Endothelial cell of umbilical vein (primary cell): ENCODE data around the gene FRMD4A.

ENCODE experiments used
- EZH2 ChIP-seq: IDR thresholded peaks from 2 replicates; pipeline ENCODE4 v1.6.1; 2012; ENCODE audit warnings: borderline replicate concordance, low read depth, mild to moderate bottlenecking, moderate library complexity, low read length, inconsistent platforms; ENCODE audit not compliant: severe bottlenecking
- FOS ChIP-seq: IDR thresholded peaks from 2 replicates; pipeline ENCODE4 v1.6.1; 2011; ENCODE audit warnings: mild to moderate bottlenecking, low read length, moderate library complexity, borderline replicate concordance; ENCODE audit not compliant: insufficient read depth
- POLR2A ChIP-seq: IDR thresholded peaks from 2 replicates; pipeline ENCODE4 v1.6.1; 2012; ENCODE audit warnings: low read depth, mild to moderate bottlenecking, control low read depth, low read length
- POLR2AphosphoS5 ChIP-seq: IDR thresholded peaks from 2 replicates; pipeline ENCODE4 v1.6.1; 2012; ENCODE audit warnings: low read depth, mild to moderate bottlenecking, control low read depth, low read length, moderate library complexity; ENCODE audit not compliant: insufficient read depth
- TF ChIP-seq, protein P1 (sequence below), 2 donors: IDR thresholded peaks; 1 replicate in 1 of 2; 2 replicates in 1 of 2; pipeline ENCODE4 v1.5.1; 2011; ENCODE audit warnings: low read length in 2 of 2, mild to moderate bottlenecking in 2 of 2, moderate library complexity in 2 of 2, control low read depth in 1 of 2, inconsistent platforms in 1 of 2, low read depth in 1 of 2; ENCODE audit not compliant: insufficient read depth in 1 of 2; ENCODE audit errors: extremely low read depth in 1 of 2

DNA sequence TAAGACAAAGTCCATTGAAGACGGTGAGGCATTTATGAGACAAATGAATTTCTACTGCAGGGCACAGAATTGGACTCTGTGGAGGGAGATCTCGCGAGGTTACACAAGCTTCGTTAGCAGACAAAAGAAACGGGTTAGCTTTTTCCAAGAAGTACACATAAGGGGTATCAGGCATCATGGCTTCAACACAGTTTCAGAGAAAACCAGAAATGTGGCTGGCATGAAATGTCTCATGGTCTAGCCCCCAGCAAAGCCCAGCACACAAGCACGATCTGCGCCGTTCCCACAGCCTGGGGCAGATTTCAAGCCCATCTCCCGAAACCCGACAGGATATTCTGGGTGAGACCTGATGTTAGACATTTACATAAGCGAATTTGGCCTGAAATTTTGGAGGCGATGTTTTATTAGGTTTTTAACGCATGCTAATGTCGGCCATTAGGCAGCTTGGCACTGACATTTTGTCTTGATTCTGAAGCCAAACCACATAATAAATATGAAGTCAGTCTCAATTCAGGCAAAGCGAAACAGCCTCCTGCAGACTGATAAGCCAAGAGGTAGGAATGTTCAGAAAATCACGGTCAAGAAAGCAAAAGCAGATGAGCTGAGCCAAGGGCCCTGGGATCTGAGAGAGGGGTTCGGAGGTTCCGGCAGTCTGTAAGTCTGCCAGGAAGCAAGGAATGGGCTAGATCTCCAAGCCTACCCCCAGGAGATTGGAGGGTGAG, 503.5 kb downstream of the FRMD4A start:
- TF ChIP-seq, protein P1, sequence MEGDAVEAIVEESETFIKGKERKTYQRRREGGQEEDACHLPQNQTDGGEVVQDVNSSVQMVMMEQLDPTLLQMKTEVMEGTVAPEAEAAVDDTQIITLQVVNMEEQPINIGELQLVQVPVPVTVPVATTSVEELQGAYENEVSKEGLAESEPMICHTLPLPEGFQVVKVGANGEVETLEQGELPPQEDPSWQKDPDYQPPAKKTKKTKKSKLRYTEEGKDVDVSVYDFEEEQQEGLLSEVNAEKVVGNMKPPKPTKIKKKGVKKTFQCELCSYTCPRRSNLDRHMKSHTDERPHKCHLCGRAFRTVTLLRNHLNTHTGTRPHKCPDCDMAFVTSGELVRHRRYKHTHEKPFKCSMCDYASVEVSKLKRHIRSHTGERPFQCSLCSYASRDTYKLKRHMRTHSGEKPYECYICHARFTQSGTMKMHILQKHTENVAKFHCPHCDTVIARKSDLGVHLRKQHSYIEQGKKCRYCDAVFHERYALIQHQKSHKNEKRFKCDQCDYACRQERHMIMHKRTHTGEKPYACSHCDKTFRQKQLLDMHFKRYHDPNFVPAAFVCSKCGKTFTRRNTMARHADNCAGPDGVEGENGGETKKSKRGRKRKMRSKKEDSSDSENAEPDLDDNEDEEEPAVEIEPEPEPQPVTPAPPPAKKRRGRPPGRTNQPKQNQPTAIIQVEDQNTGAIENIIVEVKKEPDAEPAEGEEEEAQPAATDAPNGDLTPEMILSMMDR (IDR thresholded peaks at IDR 0.05; ENCODE audit: extremely low read depth in 1 of 2, insufficient read depth in 1 of 2, low read depth in 1 of 2, low read length in 2 of 2) = no peak
- TF ChIP-seq FOS (no peak), POLR2AphosphoS5 (no peak), POLR2A (no peak), EZH2 (no peak)
